ENCODE data around the gene FAM180A. TPM values are rescaled to one million over a fixed set of nuclear protein-coding genes. Genes with fewer than 3 reads are reported as not detected.

FAM180A gene
- total RNA-seq, 1 experiment from 2014 or later, result not detected

GRCh38 chr7:135718219-135718618 lies 30.4 kb downstream of the FAM180A start:
- CTCF ChIA-PET, result no interaction called here

GRCh38 chr7:135717693-135718092 lies 30.9 kb downstream of the FAM180A start:
- TF ChIP-seq CTCF (IDR thresholded peaks at IDR 0.05) (no peak), SIN3A (IDR thresholded peaks at IDR 0.05; ENCODE audit: borderline replicate concordance, insufficient read depth, low read depth, low read length) (no peak), TCF7L2 (IDR thresholded peaks at IDR 0.05; ENCODE audit: low read depth, low read length) (no peak), REST (IDR thresholded peaks at IDR 0.05; ENCODE audit: insufficient read depth in 1 of 2, low read depth in 2 of 2, low read length in 1 of 2) (no peak), POLR2AphosphoS5 (IDR thresholded peaks at IDR 0.05; ENCODE audit: low read depth, low read length) (no peak)
- DNase-seq (ENCODE audit: low read depth, low spot score) (no peak), ATAC-seq (no peak)
- intact Hi-C loops (cut with micrococcal nuclease; ENCODE audit: unreplicated experiment), result no loop called here
- no peaks in the 10 kb centered on the region for H3K27me3 ChIP-seq (ENCODE audit: control insufficient read depth, insufficient read depth, low read length)
- peaks cover 20% of the 10 kb centered on the region; the same call in 1 of the 2 replicates for H3K4me1 ChIP-seq (ENCODE audit: control insufficient read depth, insufficient read depth, low read length)
- H3K27ac ChIP-seq (ENCODE audit: low read length), result no peak overlapping the region; the same call in 1 of the 2 replicates
- H3K9me3 ChIP-seq (ENCODE audit: control insufficient read depth, insufficient read depth, low read depth, low read length), result no peaks in the 10 kb centered on the region
- in situ Hi-C loops (cut with HindIII; ENCODE audit: low pct_unique_long_range_greater_than_20kb, low sequenced_read_pairs), result no loop called here
- ChIA-PET CTCF (no interaction called here), POLR2A (no interaction called here)
- H3K4me3 ChIP-seq (ENCODE audit: low read depth in 2 of 2, low read length in 2 of 2), result no peak overlapping the region
- no TSS peak for BruUV-seq (replicated peaks)
- H3K36me3 ChIP-seq (ENCODE audit: control insufficient read depth, insufficient read depth, low read length), result no peaks in the 10 kb centered on the region

More at GRCh38 chr7:135718219-135718618, 30.4 kb downstream of the FAM180A start:
- H3K36me3 ChIP-seq (ENCODE audit: control insufficient read depth, insufficient read depth, low read length), result no peaks in the 10 kb centered on the region
- no TSS peak for BruUV-seq (replicated peaks)
- intact Hi-C loops (cut with micrococcal nuclease; ENCODE audit: unreplicated experiment), result no loop called here
- no peaks in the 10 kb centered on the region for H3K9me3 ChIP-seq (ENCODE audit: control insufficient read depth, insufficient read depth, low read depth, low read length)
- H3K4me3 ChIP-seq (ENCODE audit: low read depth in 2 of 2, low read length in 2 of 2), result no peak overlapping the region
- TF ChIP-seq TCF7L2 (IDR thresholded peaks at IDR 0.05; ENCODE audit: low read depth, low read length) (no peak), REST (IDR thresholded peaks at IDR 0.05; ENCODE audit: insufficient read depth in 1 of 2, low read depth in 2 of 2, low read length in 1 of 2) (no peak), SIN3A (IDR thresholded peaks at IDR 0.05; ENCODE audit: borderline replicate concordance, insufficient read depth, low read depth, low read length) (no peak), POLR2AphosphoS5 (IDR thresholded peaks at IDR 0.05; ENCODE audit: low read depth, low read length) (no peak), CTCF (IDR thresholded peaks at IDR 0.05) (no peak)
- peaks cover 20% of the 10 kb centered on the region; the same call in 1 of the 2 replicates for H3K4me1 ChIP-seq (ENCODE audit: control insufficient read depth, insufficient read depth, low read length)
- in situ Hi-C loops (cut with HindIII; ENCODE audit: low pct_unique_long_range_greater_than_20kb, low sequenced_read_pairs), result no loop called here
- H3K27me3 ChIP-seq (ENCODE audit: control insufficient read depth, insufficient read depth, low read length), result no peaks in the 10 kb centered on the region
- DNase-seq (ENCODE audit: low read depth, low spot score) (no peak), ATAC-seq (no peak)
- POLR2A ChIA-PET, result no interaction called here
- no peak overlapping the region for H3K27ac ChIP-seq (ENCODE audit: low read length)

Measured in Panc1 (cell line).